ENCODE data around the gene ZDHHC1. TPM values are rescaled to one million over a fixed set of nuclear protein-coding genes. Genes with fewer than 3 reads are reported as not detected.

ZDHHC1 gene
- total and polyA plus RNA-seq, 5 donors from 2014 or later = 0.60 TPM; not detected in 4

DNA sequence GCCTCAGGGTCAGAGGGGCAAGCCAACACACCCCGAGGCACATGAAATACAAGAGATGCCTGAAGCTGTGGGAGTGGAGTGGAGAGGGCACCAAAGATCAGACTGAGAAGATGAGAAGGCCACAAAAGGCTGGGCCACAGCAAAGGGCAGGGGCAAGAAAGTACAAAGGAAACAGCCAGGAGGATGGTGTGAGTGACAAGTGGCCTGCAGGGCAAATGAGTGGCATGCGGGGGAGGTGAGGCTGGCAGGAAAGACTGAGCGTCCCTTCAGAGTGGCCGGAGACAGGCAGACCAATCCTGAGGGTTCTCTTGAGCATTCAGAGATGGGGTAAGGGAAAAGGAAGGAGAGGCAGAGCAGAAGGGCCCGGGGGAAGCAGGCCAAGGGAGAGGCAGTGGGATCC lies 37.8 kb upstream of the ZDHHC1 start:
- H3K36me3 Mint-ChIP-seq = peaks cover 18% of the 10 kb centered on the region
- H3K9me3 ChIP-seq (ENCODE audit: control insufficient read depth in 2 of 2, low read length in 2 of 2) = no peaks in the 10 kb centered on the region
- no peak overlapping the region for H3K27ac ChIP-seq (ENCODE audit: insufficient read depth, low read length, poor library complexity, severe bottlenecking)
- no peak for ATAC-seq (ENCODE audit: low read depth in 2 of 2)
- no peaks in the 10 kb centered on the region for H3K4me1 ChIP-seq (ENCODE audit: control insufficient read depth, insufficient read depth, low read length, poor library complexity, severe bottlenecking)
- peaks cover 30% of the 10 kb centered on the region for H3K36me3 ChIP-seq (ENCODE audit: control insufficient read depth, insufficient read depth, low read length)
- peaks cover 0 to 33% (median 20%) of the 10 kb centered on the region in 4 donors for H3K4me1 Mint-ChIP-seq
- peak overlapping the region in 2 of 3 donors; percentile 22 to 46 for H3K27ac Mint-ChIP-seq
- H3K4me3 ChIP-seq (ENCODE audit: low read depth, low read length) = no peak overlapping the region
- H3K27me3 Mint-ChIP-seq = no peaks in the 10 kb centered on the region
- no peaks in the 10 kb centered on the region for H3K9me3 Mint-ChIP-seq
- no peaks in the 10 kb centered on the region for H3K27me3 ChIP-seq (ENCODE audit: control insufficient read depth, insufficient read depth, low read length)
- no peak for DNase-seq
- H3K4me3 Mint-ChIP-seq = no peak overlapping the region

- Mint-ChIP-seq H3K27me3 (no peaks in the 10 kb centered on the region), H3K27ac (peak overlapping the region in 1 of 3 donors; percentile 80), H3K36me3 (peaks cover 20% of the 10 kb centered on the region), H3K4me3 (no peak overlapping the region), H3K9me3 (no peaks in the 10 kb centered on the region), H3K4me1 (peaks cover 0 to 30% (median 17%) of the 10 kb centered on the region in 4 donors)
- H3K27me3 ChIP-seq (ENCODE audit: control insufficient read depth, insufficient read depth, low read length) = no peaks in the 10 kb centered on the region
- no peak overlapping the region for H3K4me3 ChIP-seq (ENCODE audit: low read depth, low read length)
- no peaks in the 10 kb centered on the region for H3K9me3 ChIP-seq (ENCODE audit: control insufficient read depth in 2 of 2, low read length in 2 of 2)
- H3K27ac ChIP-seq (ENCODE audit: insufficient read depth, low read length, poor library complexity, severe bottlenecking) = no peak overlapping the region
- DNase-seq = no peak
- no peak for ATAC-seq (ENCODE audit: low read depth in 2 of 2)
- H3K4me1 ChIP-seq (ENCODE audit: control insufficient read depth, insufficient read depth, low read length, poor library complexity, severe bottlenecking) = no peaks in the 10 kb centered on the region
- H3K36me3 ChIP-seq (ENCODE audit: control insufficient read depth, insufficient read depth, low read length) = peaks cover 33% of the 10 kb centered on the region
These were observed 35.6 kb upstream of the ZDHHC1 start for GRCh38 chr16:67451704-67452435.

GRCh38 chr16:67451061-67451703 lies 34.9 kb upstream of the ZDHHC1 start:
- peaks cover 33% of the 10 kb centered on the region for H3K36me3 ChIP-seq (ENCODE audit: control insufficient read depth, insufficient read depth, low read length)
- H3K27ac ChIP-seq (ENCODE audit: insufficient read depth, low read length, poor library complexity, severe bottlenecking) = no peak overlapping the region
- Mint-ChIP-seq H3K4me1 (peaks cover 0 to 24% (median 15%) of the 10 kb centered on the region in 4 donors), H3K27ac (peak overlapping the region in 1 of 3 donors; percentile 80), H3K27me3 (no peaks in the 10 kb centered on the region), H3K4me3 (no peak overlapping the region), H3K9me3 (no peaks in the 10 kb centered on the region), H3K36me3 (peaks cover 20% of the 10 kb centered on the region)
- ATAC-seq (ENCODE audit: low read depth in 2 of 2) (no peak), DNase-seq (no peak)
- no peaks in the 10 kb centered on the region for H3K4me1 ChIP-seq (ENCODE audit: control insufficient read depth, insufficient read depth, low read length, poor library complexity, severe bottlenecking)
- H3K4me3 ChIP-seq (ENCODE audit: low read depth, low read length) = no peak overlapping the region
- H3K27me3 ChIP-seq (ENCODE audit: control insufficient read depth, insufficient read depth, low read length) = no peaks in the 10 kb centered on the region
- H3K9me3 ChIP-seq (ENCODE audit: control insufficient read depth in 2 of 2, low read length in 2 of 2) = no peaks in the 10 kb centered on the region

DNA sequence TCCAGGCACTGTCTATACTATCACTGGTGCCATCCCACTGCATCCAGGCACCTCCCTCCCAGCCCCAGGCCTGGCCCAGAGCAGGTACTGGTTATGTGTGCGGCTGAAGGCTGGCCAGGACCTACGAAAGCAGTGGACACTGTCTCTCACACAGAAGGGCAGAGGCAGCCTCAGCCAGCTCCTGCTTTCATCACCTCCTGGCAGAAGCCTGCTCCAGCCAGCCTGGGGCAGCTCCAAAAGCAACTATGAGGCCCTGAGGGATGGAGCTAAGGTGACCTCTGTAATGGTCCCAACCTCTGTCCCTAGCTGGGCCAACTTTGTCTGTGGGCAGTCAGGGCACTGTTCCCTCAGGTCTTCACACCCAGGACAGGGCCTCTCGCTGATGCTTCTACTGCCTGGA lies 33.5 kb upstream of the ZDHHC1 start:
- no peaks in the 10 kb centered on the region for H3K27me3 Mint-ChIP-seq
- H3K9me3 Mint-ChIP-seq = no peaks in the 10 kb centered on the region
- ATAC-seq (ENCODE audit: low read depth in 2 of 2) = no peak
- Histone ChIP-seq H3K4me1 (ENCODE audit: control insufficient read depth, insufficient read depth, low read length, poor library complexity, severe bottlenecking) (no peaks in the 10 kb centered on the region), H3K27me3 (ENCODE audit: control insufficient read depth, insufficient read depth, low read length) (no peaks in the 10 kb centered on the region), H3K27ac (ENCODE audit: insufficient read depth, low read length, poor library complexity, severe bottlenecking) (no peak overlapping the region), H3K4me3 (ENCODE audit: low read depth, low read length) (no peak overlapping the region), H3K36me3 (ENCODE audit: control insufficient read depth, insufficient read depth, low read length) (peaks cover 34% of the 10 kb centered on the region), H3K9me3 (ENCODE audit: control insufficient read depth in 2 of 2, low read length in 2 of 2) (no peaks in the 10 kb centered on the region)
- DNase-seq = no peak
- H3K27ac Mint-ChIP-seq = no peak overlapping the region
- peaks cover 0 to 16% (median 8%) of the 10 kb centered on the region in 4 donors for H3K4me1 Mint-ChIP-seq
- peaks cover 19% of the 10 kb centered on the region for H3K36me3 Mint-ChIP-seq
- H3K4me3 Mint-ChIP-seq = no peak overlapping the region

DNA sequence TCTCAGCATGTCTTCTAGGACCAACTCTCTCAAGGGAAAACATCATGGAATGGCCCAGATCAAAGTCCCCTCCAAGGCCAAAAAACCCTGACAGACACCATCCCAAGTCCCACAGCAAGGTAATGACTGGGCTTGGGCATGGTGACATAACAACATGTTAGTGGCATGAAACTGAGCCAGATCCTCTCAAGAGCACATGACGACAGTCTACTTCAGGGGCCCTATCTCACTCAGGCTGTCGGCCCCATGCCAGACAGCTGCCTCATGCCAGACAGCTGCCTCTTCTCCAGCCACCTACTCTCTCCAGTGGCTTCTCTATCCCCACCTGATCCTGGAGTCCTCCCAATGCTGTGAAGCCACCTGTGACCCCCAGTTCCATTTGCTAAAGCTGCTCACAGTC lies 33.1 kb upstream of the ZDHHC1 start:
- H3K27ac ChIP-seq (ENCODE audit: insufficient read depth, low read length, poor library complexity, severe bottlenecking) = no peak overlapping the region
- no peaks in the 10 kb centered on the region for H3K4me1 ChIP-seq (ENCODE audit: control insufficient read depth, insufficient read depth, low read length, poor library complexity, severe bottlenecking)
- DNase-seq = no peak
- H3K4me3 Mint-ChIP-seq = no peak overlapping the region
- no peaks in the 10 kb centered on the region for H3K9me3 Mint-ChIP-seq
- H3K36me3 ChIP-seq (ENCODE audit: control insufficient read depth, insufficient read depth, low read length) = peaks cover 37% of the 10 kb centered on the region
- no peak overlapping the region for H3K4me3 ChIP-seq (ENCODE audit: low read depth, low read length)
- no peaks in the 10 kb centered on the region for H3K27me3 ChIP-seq (ENCODE audit: control insufficient read depth, insufficient read depth, low read length)
- H3K4me1 Mint-ChIP-seq = peaks cover 0 to 13% (median 7%) of the 10 kb centered on the region in 4 donors
- no peaks in the 10 kb centered on the region for H3K9me3 ChIP-seq (ENCODE audit: control insufficient read depth in 2 of 2, low read length in 2 of 2)
- H3K27ac Mint-ChIP-seq = no peak overlapping the region
- H3K36me3 Mint-ChIP-seq = peaks cover 16% of the 10 kb centered on the region
- H3K27me3 Mint-ChIP-seq = no peaks in the 10 kb centered on the region
- ATAC-seq (ENCODE audit: low read depth in 2 of 2) = no peak

- ATAC-seq (ENCODE audit: low read depth in 2 of 2) (no peak), DNase-seq (no peak)
- H3K4me3 Mint-ChIP-seq = no peak overlapping the region
- Histone ChIP-seq H3K4me3 (ENCODE audit: low read depth, low read length) (no peak overlapping the region), H3K9me3 (ENCODE audit: control insufficient read depth in 2 of 2, low read length in 2 of 2) (no peaks in the 10 kb centered on the region), H3K36me3 (ENCODE audit: control insufficient read depth, insufficient read depth, low read length) (peaks cover 37% of the 10 kb centered on the region), H3K4me1 (ENCODE audit: control insufficient read depth, insufficient read depth, low read length, poor library complexity, severe bottlenecking) (no peaks in the 10 kb centered on the region), H3K27ac (ENCODE audit: insufficient read depth, low read length, poor library complexity, severe bottlenecking) (no peak overlapping the region), H3K27me3 (ENCODE audit: control insufficient read depth, insufficient read depth, low read length) (no peaks in the 10 kb centered on the region)
- H3K36me3 Mint-ChIP-seq = peaks cover 16% of the 10 kb centered on the region
- H3K9me3 Mint-ChIP-seq = no peaks in the 10 kb centered on the region
- H3K27me3 Mint-ChIP-seq = no peaks in the 10 kb centered on the region
- peaks cover 0 to 8% (median 5%) of the 10 kb centered on the region in 4 donors for H3K4me1 Mint-ChIP-seq
- no peak overlapping the region for H3K27ac Mint-ChIP-seq
These were observed 32.3 kb upstream of the ZDHHC1 start for GRCh38 chr16:67448580-67448979.

DNA sequence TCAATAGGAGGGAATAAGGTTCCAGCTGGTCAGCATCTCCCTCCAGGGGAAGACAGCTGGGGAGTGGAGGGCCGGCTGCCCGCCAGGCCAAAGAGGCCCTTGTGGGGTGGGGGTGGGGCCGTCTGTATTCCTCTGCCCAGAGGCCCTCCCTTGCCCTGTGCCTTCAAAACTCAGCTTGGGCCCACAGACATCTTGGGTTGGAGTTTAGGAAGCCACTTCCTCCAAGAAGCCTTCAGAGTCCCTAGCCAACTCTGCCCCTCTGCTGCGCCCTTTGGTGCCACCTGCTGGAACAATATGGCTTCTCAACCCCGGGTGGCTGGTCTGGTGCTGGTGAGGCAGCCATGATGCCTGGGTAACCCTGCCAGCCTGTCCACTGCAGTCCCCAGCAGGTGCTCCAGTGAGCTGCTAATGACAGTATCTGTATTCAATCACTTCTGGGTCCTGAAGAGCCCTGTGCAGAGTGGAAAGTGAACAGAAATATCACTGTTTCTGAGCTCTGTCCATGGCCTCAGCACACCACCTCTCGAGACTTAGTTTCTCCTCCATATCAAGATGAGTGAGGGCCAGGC lies 31.3 kb upstream of the ZDHHC1 start:
- no peak overlapping the region for H3K27ac ChIP-seq (ENCODE audit: insufficient read depth, low read length, poor library complexity, severe bottlenecking)
- DNase-seq = peak; percentile 13 to 80 (median 32)
- H3K27me3 ChIP-seq (ENCODE audit: control insufficient read depth, insufficient read depth, low read length) = no peaks in the 10 kb centered on the region
- H3K4me1 ChIP-seq (ENCODE audit: control insufficient read depth, insufficient read depth, low read length, poor library complexity, severe bottlenecking) = no peaks in the 10 kb centered on the region
- Mint-ChIP-seq H3K4me1 (peaks cover 0 to 8% (median 5%) of the 10 kb centered on the region in 4 donors), H3K4me3 (no peak overlapping the region), H3K27ac (no peak overlapping the region), H3K36me3 (peaks cover 13% of the 10 kb centered on the region), H3K9me3 (no peaks in the 10 kb centered on the region), H3K27me3 (no peaks in the 10 kb centered on the region)
- no peaks in the 10 kb centered on the region for H3K9me3 ChIP-seq (ENCODE audit: control insufficient read depth in 2 of 2, low read length in 2 of 2)
- H3K4me3 ChIP-seq (ENCODE audit: low read depth, low read length) = no peak overlapping the region
- H3K36me3 ChIP-seq (ENCODE audit: control insufficient read depth, insufficient read depth, low read length) = peaks cover 38% of the 10 kb centered on the region
- ATAC-seq (ENCODE audit: low read depth in 2 of 2) = peak; percentile 38 to 50

Data from CD4-positive, CD25-positive, alpha-beta regulatory T cell (primary cell).